Loucy (cell line): ENCODE data around the gene GALNT18.

Experiments used
- H2AFZ ChIP-seq: fragments of 200-600 bp; sonication (generic); 2 replicates; pipeline ENCODE4 v1.6.0; 2016; ENCODE audit warnings: antibody characterized with exemption, mild to moderate bottlenecking, low read length, moderate library complexity
- H3F3A ChIP-seq: fragments of 200-600 bp; 2 replicates; pipeline ENCODE4 v1.6.0; 2016; ENCODE audit warnings: antibody characterized with exemption, low read depth, mild to moderate bottlenecking
- H3K27me3 ChIP-seq: fragments of 200-600 bp; sonication (generic); 2 replicates; pipeline ENCODE4 v1.6.1; 2014; ENCODE audit warnings: low read length, mild to moderate bottlenecking; ENCODE audit not compliant: insufficient read depth, poor library complexity, severe bottlenecking
- H3K36me3 ChIP-seq: fragments of 200-600 bp; sonication (generic); 2 replicates; pipeline ENCODE4 v1.6.1; 2016; ENCODE audit warnings: low read length; ENCODE audit not compliant: insufficient read depth
- H3K4me1 ChIP-seq: fragments of 200-600 bp; sonication (generic); 2 replicates; pipeline ENCODE4 v1.5.1; 2014; ENCODE audit warnings: low read length, mild to moderate bottlenecking; ENCODE audit not compliant: insufficient read depth, poor library complexity, severe bottlenecking
- H3K4me2 ChIP-seq: fragments of 200-600 bp; sonication (generic); 2 replicates; pipeline ENCODE4 v1.6.0; 2014; ENCODE audit warnings: antibody characterized with exemption, low read length, low read depth, mild to moderate bottlenecking; ENCODE audit not compliant: poor library complexity, severe bottlenecking
- H3K4me3 ChIP-seq: fragments of 200-600 bp; sonication (generic); 2 replicates; pipeline ENCODE4 v1.5.1; 2014; ENCODE audit warnings: low read length, mild to moderate bottlenecking, mixed read lengths; ENCODE audit not compliant: poor library complexity, severe bottlenecking
- H3K79me2 ChIP-seq: fragments of 200-600 bp; sonication (generic); 2 replicates; pipeline ENCODE4 v1.6.1; 2014; ENCODE audit warnings: low read length; ENCODE audit not compliant: insufficient read depth
- H3K9ac ChIP-seq: fragments of 200-600 bp; sonication (generic); 2 replicates; pipeline ENCODE4 v1.6.0; 2014; ENCODE audit warnings: mild to moderate bottlenecking, low read depth, low read length, moderate library complexity; ENCODE audit not compliant: poor library complexity, severe bottlenecking
- H3K9me2 ChIP-seq: fragments of 200-600 bp; sonication (generic); replicated peaks from 2 replicates; pipeline ENCODE4 v1.6.1; 2016; ENCODE audit warnings: low read depth, low read length, mixed read lengths
- H3K9me3 ChIP-seq: fragments of 200-600 bp; sonication (generic); 2 replicates; pipeline ENCODE4 v1.6.1; 2014; ENCODE audit warnings: mild to moderate bottlenecking, antibody characterized with exemption, low read length, low read depth; ENCODE audit not compliant: insufficient read depth
- H4K20me1 ChIP-seq: fragments of 200-600 bp; sonication (generic); 2 replicates; pipeline ENCODE4 v1.6.0; 2014; ENCODE audit warnings: antibody characterized with exemption, low read length, mild to moderate bottlenecking; ENCODE audit not compliant: insufficient read depth, poor library complexity, severe bottlenecking
- CTCF ChIP-seq: fragments of 200-600 bp; sonication (generic); conservative IDR thresholded peaks from 2 replicates; pipeline ENCODE4 v1.5.1; 2014; ENCODE audit warnings: mild to moderate bottlenecking, antibody characterized with exemption, low read length
- EZH2phosphoT487 ChIP-seq: fragments of 200-600 bp; IDR thresholded peaks from 2 replicates; pipeline ENCODE4 v1.6.1; 2018; ENCODE audit warnings: antibody characterized with exemption, mild to moderate bottlenecking, moderate library complexity, borderline replicate concordance

The GALNT18 gene

GRCh38 chr11:11621573-11622339 is at the start of gene GALNT18:
Gene GALNT18 (minus strand): TSS chr11:11622005.
- no peaks in the 10 kb centered on the region for H3F3A ChIP-seq
- H3K4me1 ChIP-seq: no peaks in the 10 kb centered on the region
- peak within 1 kb of the TSS; percentile 81; the same call in 1 of the 2 replicates for H2AFZ ChIP-seq
- peak within 1 kb of the TSS; percentile 76 for H3K4me2 ChIP-seq
- no peaks in the 10 kb centered on the region for H3K9me3 ChIP-seq
- H3K36me3 ChIP-seq: no peaks in the 10 kb centered on the region
- peak within 1 kb of the TSS; percentile 59 for H3K4me3 ChIP-seq
- TF ChIP-seq EZH2phosphoT487: no peak
- TF ChIP-seq CTCF: peak; percentile 21; the same call in 1 of the 2 replicates
- H4K20me1 ChIP-seq: no peaks in the 10 kb centered on the region
- H3K27me3 ChIP-seq: no peaks in the 10 kb centered on the region
- H3K9me2 ChIP-seq: no peaks in the 10 kb centered on the region
- H3K9ac ChIP-seq: no peak within 1 kb of the TSS
- H3K79me2 ChIP-seq: no peaks in the 10 kb centered on the region

GRCh38 chr11:11670574-11670973 is 48.8 kb upstream of the GALNT18 start:
- H3K9ac ChIP-seq: no peak overlapping the region
- H3K79me2 ChIP-seq: no peaks in the 10 kb centered on the region
- no peaks in the 10 kb centered on the region for H3K9me3 ChIP-seq
- H3K36me3 ChIP-seq: no peaks in the 10 kb centered on the region
- H3K4me2 ChIP-seq: no peak overlapping the region
- no peaks in the 10 kb centered on the region for H3K9me2 ChIP-seq
- H3K27me3 ChIP-seq: no peaks in the 10 kb centered on the region
- peaks cover 13% of the 10 kb centered on the region for H3K4me1 ChIP-seq
- no peak overlapping the region for H2AFZ ChIP-seq
- H3F3A ChIP-seq: no peaks in the 10 kb centered on the region
- TF ChIP-seq CTCF: no peak
- no peak for TF ChIP-seq EZH2phosphoT487
- H3K4me3 ChIP-seq: no peak overlapping the region
- no peaks in the 10 kb centered on the region for H4K20me1 ChIP-seq

- H2AFZ ChIP-seq: no peak overlapping the region
- no peaks in the 10 kb centered on the region for H3K9me2 ChIP-seq
- peaks cover 13% of the 10 kb centered on the region for H3K4me1 ChIP-seq
- no peak overlapping the region for H3K4me3 ChIP-seq
- H3F3A ChIP-seq: no peaks in the 10 kb centered on the region
- H3K4me2 ChIP-seq: peak overlapping the region; percentile 39
- no peaks in the 10 kb centered on the region for H3K9me3 ChIP-seq
- H3K27me3 ChIP-seq: no peaks in the 10 kb centered on the region
- H3K79me2 ChIP-seq: no peaks in the 10 kb centered on the region
- H3K9ac ChIP-seq: no peak overlapping the region
- H4K20me1 ChIP-seq: no peaks in the 10 kb centered on the region
- TF ChIP-seq CTCF (no peak), EZH2phosphoT487 (no peak)
- H3K36me3 ChIP-seq: no peaks in the 10 kb centered on the region
Measured at GRCh38 chr11:11669233-11669846, 47.5 kb upstream of the GALNT18 start.
